Ovary (tissue), 3 donors: ENCODE data around the gene CNGA3.

Experiments used
- CTCF ChIP-seq, 3 donors: fragments of 450-650 bp in 2 of 3; fragments of 200-600 bp in 1 of 3; IDR thresholded peaks; one replicate each; pipeline versions ENCODE4 v1.5.1 to v1.8.0; 2016 to 2022; ENCODE audit warnings: antibody characterized with exemption in 3 of 3, mild to moderate bottlenecking in 1 of 3
- POLR2A ChIP-seq: fragments of 450-650 bp; IDR thresholded peaks from one replicate; pipeline ENCODE4 v1.6.1; 2017; ENCODE audit warnings: antibody characterized with exemption, mild to moderate bottlenecking, moderate library complexity
- donor health status: DM: no; HTN: no; CAD: no.

- no peak for TF ChIP-seq CTCF (IDR thresholded peaks at IDR 0.05)
- no peak for TF ChIP-seq POLR2A
Observed at GRCh38 chr2:98310010-98310409, 36.2 kb upstream of the CNGA3 start.
